ENCODE results near the gene OR51M1.

DNA sequence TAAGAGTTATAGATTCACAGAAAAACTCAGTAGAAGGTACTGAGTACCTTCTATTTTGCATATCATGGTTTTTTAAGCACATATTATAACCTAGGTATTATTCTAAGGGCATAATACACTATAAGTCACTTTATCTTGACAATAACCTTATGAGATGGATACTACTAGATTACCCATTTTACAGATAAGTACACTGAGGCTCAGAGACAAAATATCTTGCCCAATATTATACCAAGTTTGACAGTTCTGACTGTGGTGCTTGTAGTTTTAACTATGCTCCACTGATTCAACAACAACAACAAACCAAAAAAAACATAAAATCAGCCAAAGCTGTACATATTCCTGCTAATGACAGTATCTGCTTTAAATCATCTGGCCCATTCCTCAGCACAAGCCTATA, 10.5 kb downstream of the OR51M1 start:
- TF ChIP-seq, protein P1, sequence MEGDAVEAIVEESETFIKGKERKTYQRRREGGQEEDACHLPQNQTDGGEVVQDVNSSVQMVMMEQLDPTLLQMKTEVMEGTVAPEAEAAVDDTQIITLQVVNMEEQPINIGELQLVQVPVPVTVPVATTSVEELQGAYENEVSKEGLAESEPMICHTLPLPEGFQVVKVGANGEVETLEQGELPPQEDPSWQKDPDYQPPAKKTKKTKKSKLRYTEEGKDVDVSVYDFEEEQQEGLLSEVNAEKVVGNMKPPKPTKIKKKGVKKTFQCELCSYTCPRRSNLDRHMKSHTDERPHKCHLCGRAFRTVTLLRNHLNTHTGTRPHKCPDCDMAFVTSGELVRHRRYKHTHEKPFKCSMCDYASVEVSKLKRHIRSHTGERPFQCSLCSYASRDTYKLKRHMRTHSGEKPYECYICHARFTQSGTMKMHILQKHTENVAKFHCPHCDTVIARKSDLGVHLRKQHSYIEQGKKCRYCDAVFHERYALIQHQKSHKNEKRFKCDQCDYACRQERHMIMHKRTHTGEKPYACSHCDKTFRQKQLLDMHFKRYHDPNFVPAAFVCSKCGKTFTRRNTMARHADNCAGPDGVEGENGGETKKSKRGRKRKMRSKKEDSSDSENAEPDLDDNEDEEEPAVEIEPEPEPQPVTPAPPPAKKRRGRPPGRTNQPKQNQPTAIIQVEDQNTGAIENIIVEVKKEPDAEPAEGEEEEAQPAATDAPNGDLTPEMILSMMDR (IDR thresholded peaks at IDR 0.05; ENCODE audit: low read depth, low read length) = no peak
- TF ChIP-seq EZH2phosphoT487 (IDR thresholded peaks at IDR 0.05; ENCODE audit: low read depth) = no peak
